ENCODE data around the gene ADAMTS14.

ADAMTS14 gene

DNA sequence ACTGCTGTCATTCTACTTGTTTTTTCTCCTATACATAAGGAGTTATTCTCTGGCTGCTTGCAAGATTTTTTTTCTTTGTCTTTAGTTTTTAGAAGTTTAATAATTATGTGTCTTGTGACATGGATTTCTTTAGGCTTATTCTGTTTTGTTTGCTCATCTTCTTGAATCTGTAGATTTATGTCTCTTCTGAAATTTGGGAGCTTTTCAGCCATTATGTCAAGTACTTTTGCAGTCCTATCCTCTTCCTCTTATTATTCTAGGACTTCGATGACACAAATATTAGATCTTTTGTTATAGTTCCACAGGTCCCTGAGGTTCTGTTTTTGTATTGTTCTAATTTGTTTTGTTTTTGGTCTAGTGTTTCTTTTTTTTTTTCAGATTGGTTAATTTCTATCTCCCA is 129.5 kb downstream of the ADAMTS14 start:
- DNase-seq (ENCODE audit: insufficient read length, low spot score), result no peak
- FAIRE-seq, result no peak
- TF ChIP-seq SPI1 (IDR thresholded peaks at IDR 0.05; ENCODE audit: low read depth, low read length) (no peak), POLR2A (IDR thresholded peaks at IDR 0.05; ENCODE audit: low read depth, low read length) (no peak), TAF1 (IDR thresholded peaks at IDR 0.05; ENCODE audit: low read depth, low read length) (no peak), POU2F2 (IDR thresholded peaks at IDR 0.05; ENCODE audit: low read depth, low read length) (no peak), PAX5 (IDR thresholded peaks at IDR 0.05; ENCODE audit: insufficient read depth, low read length, severe bottlenecking) (no peak)

DNA sequence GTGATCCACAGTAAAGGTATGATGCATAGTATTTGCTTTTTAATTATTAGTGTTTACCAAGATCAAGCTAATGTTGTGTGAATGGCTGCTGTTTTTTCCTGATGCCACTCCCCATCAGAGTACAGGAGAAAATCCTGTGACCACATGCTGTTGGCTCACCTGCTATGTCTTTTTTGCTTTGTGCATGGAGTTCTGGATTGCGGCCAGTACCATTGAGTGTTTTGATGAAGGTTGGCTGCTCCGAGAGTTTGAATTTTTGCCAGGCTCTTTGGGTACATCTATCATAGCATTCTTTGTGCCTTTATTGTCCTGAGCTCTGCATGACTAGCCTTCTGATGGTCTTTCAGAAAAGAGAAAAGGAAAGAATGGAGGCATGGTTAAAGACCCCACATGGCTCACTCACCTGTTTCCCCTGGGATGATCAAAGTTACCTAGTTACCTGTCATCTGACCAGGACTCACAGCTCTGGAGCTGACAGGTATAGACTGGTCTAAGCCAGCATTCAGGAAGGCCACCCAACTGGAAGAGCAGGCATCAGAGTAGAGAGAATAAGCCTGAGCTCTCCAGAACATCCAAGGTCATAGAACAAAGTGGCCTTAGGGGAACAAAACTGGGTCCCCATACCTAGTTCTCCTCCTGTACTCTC is 131.6 kb downstream of the ADAMTS14 start:
- TF ChIP-seq POU2F2 (IDR thresholded peaks at IDR 0.05; ENCODE audit: low read depth, low read length) (no peak), TAF1 (IDR thresholded peaks at IDR 0.05; ENCODE audit: low read depth, low read length) (no peak), POLR2A (IDR thresholded peaks at IDR 0.05; ENCODE audit: low read depth, low read length) (no peak), PAX5 (IDR thresholded peaks at IDR 0.05; ENCODE audit: insufficient read depth, low read length, severe bottlenecking) (no peak), POLR2AphosphoS5 (IDR thresholded peaks at IDR 0.05; ENCODE audit: low read depth, low read length) (no peak), SPI1 (IDR thresholded peaks at IDR 0.05; ENCODE audit: low read depth, low read length) (no peak)
- FAIRE-seq (no peak), DNase-seq (ENCODE audit: insufficient read length, low spot score) (no peak)

DNA sequence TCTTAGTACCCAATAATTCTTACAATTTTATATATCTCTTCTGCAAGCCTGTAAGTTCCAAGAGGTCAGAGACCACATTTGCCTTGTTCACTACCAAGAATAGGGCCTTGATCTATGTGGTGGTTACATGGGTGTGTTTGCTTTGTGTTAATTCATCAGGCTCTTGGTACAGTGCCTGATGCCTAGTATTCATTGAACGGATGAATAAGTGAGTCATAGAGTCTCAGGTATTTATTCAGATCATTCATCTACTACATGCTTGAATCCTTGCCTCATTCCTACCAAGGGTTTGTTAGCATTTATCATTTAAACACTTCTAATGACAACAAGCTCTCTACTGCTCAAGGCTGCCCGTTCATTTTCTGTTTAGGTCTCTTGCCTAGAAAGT is 132.1 kb downstream of the ADAMTS14 start:
- DNase-seq (ENCODE audit: insufficient read length, low spot score), result no peak
- TF ChIP-seq POU2F2 (IDR thresholded peaks at IDR 0.05; ENCODE audit: low read depth, low read length) (no peak), SPI1 (IDR thresholded peaks at IDR 0.05; ENCODE audit: low read depth, low read length) (no peak), POLR2A (IDR thresholded peaks at IDR 0.05; ENCODE audit: low read depth, low read length) (no peak)
- no peak for FAIRE-seq

DNA sequence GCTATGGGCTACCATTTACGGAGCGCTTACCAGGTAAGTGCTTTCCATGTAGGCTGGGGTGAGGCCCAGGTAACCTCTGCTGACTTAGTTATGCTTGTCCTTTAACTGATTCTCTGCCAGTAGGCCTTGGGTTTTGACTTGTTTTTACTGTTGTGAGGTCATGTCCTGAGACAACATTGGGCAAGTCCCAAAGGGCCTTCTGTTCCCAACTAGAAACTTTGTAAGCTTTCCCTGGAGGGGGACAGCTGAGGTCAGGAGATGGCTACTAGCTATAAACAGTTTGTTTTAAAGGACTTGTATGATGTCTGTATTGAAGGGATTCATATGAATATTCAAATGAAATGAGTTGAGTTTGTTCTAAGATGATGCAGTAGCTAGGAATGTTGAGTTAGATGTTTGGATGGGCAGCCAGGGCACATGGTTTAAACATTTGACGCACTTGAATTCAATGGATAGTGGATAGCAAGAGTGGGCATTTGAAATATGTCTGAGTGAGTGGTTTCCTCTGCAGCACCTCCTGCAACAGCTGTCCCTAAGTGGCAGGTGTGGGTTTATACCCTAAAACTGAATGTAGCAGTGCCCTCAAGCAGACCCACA is 133.4 kb downstream of the ADAMTS14 start:
- TF ChIP-seq POLR2A (IDR thresholded peaks at IDR 0.05; ENCODE audit: low read depth, low read length) (no peak), SPI1 (IDR thresholded peaks at IDR 0.05; ENCODE audit: low read depth, low read length) (no peak), TAF1 (IDR thresholded peaks at IDR 0.05; ENCODE audit: low read depth, low read length) (no peak), PAX5 (IDR thresholded peaks at IDR 0.05; ENCODE audit: insufficient read depth, low read length, severe bottlenecking) (no peak), POLR2AphosphoS5 (IDR thresholded peaks at IDR 0.05; ENCODE audit: low read depth, low read length) (no peak), POU2F2 (IDR thresholded peaks at IDR 0.05; ENCODE audit: low read depth, low read length) (no peak)
- no peak for DNase-seq (ENCODE audit: insufficient read length, low spot score)
- no peak for FAIRE-seq

DNA sequence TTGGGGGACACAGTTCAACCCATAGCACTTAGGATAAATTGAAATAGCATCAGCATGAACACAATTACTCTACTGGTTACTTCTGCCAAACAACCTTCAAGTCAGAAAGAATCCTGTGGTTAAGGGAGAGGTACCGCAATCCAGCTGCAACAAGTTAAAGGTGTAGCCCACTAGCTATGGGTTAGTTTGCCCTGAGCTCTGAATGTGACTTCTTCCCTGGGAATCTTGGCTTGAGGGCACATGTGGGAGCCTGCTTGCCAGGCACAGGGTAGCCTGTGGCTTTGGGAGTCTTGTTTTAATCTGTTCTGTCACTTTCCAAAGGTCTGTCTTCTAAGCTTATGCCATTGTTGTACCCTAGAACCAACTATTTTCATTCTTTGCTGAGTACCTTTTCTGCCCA is 134.5 kb downstream of the ADAMTS14 start:
- no peak for DNase-seq (ENCODE audit: insufficient read length, low spot score)
- TF ChIP-seq TAF1 (IDR thresholded peaks at IDR 0.05; ENCODE audit: low read depth, low read length), result no peak
- no peak for TF ChIP-seq SPI1 (IDR thresholded peaks at IDR 0.05; ENCODE audit: low read depth, low read length)
- no peak for TF ChIP-seq POU2F2 (IDR thresholded peaks at IDR 0.05; ENCODE audit: low read depth, low read length)
- no peak for TF ChIP-seq PAX5 (IDR thresholded peaks at IDR 0.05; ENCODE audit: insufficient read depth, low read length, severe bottlenecking)
- no peak for TF ChIP-seq POLR2AphosphoS5 (IDR thresholded peaks at IDR 0.05; ENCODE audit: low read depth, low read length)
- no peak for TF ChIP-seq POLR2A (IDR thresholded peaks at IDR 0.05; ENCODE audit: low read depth, low read length)
- FAIRE-seq, result no peak

DNA sequence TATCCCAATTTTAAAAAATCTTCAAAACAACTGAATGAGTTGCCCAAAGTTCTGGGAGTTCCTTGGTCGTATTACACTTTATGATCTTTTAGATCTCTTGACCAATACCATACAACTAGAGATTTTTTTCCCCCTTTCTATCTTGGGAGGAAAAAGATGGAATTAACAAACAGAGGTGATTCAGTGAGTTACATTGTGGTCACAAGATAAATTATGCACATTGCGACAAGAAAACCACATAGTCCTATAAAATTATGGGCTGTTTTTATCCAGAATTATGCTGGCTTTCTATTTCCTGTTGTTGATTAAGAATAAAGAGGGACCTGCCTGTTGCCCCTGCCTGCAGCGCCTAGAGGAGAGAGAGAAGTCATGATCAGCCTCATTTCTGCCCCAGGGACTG is 135.2 kb downstream of the ADAMTS14 start:
- TF ChIP-seq SPI1 (IDR thresholded peaks at IDR 0.05; ENCODE audit: low read depth, low read length) (no peak), PAX5 (IDR thresholded peaks at IDR 0.05; ENCODE audit: insufficient read depth, low read length, severe bottlenecking) (no peak), POLR2AphosphoS5 (IDR thresholded peaks at IDR 0.05; ENCODE audit: low read depth, low read length) (no peak), POLR2A (IDR thresholded peaks at IDR 0.05; ENCODE audit: low read depth, low read length) (no peak), TAF1 (IDR thresholded peaks at IDR 0.05; ENCODE audit: low read depth, low read length) (no peak), POU2F2 (IDR thresholded peaks at IDR 0.05; ENCODE audit: low read depth, low read length) (no peak)
- FAIRE-seq, result no peak

DNA sequence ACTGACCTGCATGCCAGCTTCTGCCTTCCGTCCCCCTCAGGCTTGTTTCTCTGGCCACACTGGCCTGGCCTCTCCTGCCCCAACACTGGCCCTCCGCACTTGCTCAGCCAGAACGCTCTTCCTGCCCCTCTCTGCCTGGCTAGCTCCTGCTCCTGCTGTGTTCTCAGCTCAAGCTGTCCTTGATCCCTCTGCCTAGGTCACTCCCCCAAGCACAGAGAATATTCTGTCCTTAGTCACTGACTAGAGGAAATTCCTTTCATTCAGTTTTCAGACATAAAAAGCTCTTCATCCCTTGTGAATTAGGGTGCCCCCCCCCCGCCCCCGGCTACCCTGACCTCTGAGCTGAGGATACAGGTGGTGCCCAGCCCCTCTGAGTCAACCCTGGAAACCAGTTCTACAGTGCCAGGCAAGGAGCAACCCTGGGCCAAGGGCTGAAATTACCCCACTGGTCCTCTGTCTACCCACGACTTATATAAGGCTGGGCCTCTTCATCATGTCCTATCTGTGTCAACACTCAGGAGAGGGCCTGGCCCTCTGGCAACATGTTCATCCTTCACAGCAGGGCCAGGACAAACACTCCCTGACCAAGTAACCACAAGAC is 136.8 kb downstream of the ADAMTS14 start:
- no peak for DNase-seq (ENCODE audit: insufficient read length, low spot score)
- no peak for TF ChIP-seq PAX5 (IDR thresholded peaks at IDR 0.05; ENCODE audit: insufficient read depth, low read length, severe bottlenecking)
- TF ChIP-seq TAF1 (IDR thresholded peaks at IDR 0.05; ENCODE audit: low read depth, low read length), result no peak
- TF ChIP-seq POLR2AphosphoS5 (IDR thresholded peaks at IDR 0.05; ENCODE audit: low read depth, low read length), result no peak
- no peak for TF ChIP-seq POU2F2 (IDR thresholded peaks at IDR 0.05; ENCODE audit: low read depth, low read length)
- no peak for TF ChIP-seq POLR2A (IDR thresholded peaks at IDR 0.05; ENCODE audit: low read depth, low read length)
- TF ChIP-seq SPI1 (IDR thresholded peaks at IDR 0.05; ENCODE audit: low read depth, low read length), result no peak
- no peak for FAIRE-seq

More for the DNA sequence above, 135.2 kb downstream of the ADAMTS14 start:
- DNase-seq (ENCODE audit: insufficient read length, low spot score), result no peak

DNA sequence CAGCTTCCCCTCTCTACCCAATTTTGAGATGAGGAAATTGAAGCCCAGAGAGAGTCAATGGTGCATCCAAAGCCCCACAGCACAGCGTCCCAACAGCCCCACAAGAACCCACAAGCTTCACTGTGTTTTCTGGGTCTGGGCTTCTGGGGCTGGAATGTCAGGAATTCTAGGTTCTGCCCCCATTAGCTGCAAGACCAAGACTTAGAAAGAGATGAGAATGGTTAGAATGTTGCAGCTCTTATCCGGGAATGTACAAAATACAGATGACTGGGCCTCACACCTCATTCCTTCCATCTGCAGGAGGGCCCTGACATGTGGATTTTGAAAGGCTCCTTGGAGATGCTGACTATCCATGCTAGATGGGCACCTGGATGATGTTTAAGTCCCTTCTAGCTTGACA is 137.4 kb downstream of the ADAMTS14 start:
- FAIRE-seq (no peak), DNase-seq (ENCODE audit: insufficient read length, low spot score) (no peak)
- TF ChIP-seq SPI1 (IDR thresholded peaks at IDR 0.05; ENCODE audit: low read depth, low read length) (no peak), POU2F2 (IDR thresholded peaks at IDR 0.05; ENCODE audit: low read depth, low read length) (no peak), POLR2AphosphoS5 (IDR thresholded peaks at IDR 0.05; ENCODE audit: low read depth, low read length) (no peak), PAX5 (IDR thresholded peaks at IDR 0.05; ENCODE audit: insufficient read depth, low read length, severe bottlenecking) (no peak)

DNA sequence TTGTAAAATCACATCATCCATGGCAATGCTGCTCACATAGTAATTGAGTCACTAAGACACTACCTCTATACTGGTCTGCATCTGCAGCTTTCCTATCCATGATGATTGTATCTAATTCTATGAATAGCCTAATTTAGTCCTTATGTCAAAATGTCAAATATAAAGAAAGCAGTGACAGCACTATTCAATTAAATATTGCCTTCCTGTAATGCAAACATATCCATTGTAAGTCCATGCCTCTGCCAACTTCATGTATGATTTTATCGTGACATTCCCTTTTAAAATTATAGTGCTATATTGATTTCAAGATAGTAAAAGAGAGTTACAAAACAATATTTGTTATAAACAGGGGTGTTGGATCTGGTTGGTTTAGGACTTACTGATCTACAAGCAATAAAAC is 138.7 kb downstream of the ADAMTS14 start:
- DNase-seq (ENCODE audit: insufficient read length, low spot score) (no peak), FAIRE-seq (no peak)
- TF ChIP-seq POLR2A (IDR thresholded peaks at IDR 0.05; ENCODE audit: low read depth, low read length), result no peak
- TF ChIP-seq PAX5 (IDR thresholded peaks at IDR 0.05; ENCODE audit: insufficient read depth, low read length, severe bottlenecking), result no peak
- TF ChIP-seq POLR2AphosphoS5 (IDR thresholded peaks at IDR 0.05; ENCODE audit: low read depth, low read length), result no peak
- TF ChIP-seq POU2F2 (IDR thresholded peaks at IDR 0.05; ENCODE audit: low read depth, low read length), result no peak
- no peak for TF ChIP-seq TAF1 (IDR thresholded peaks at IDR 0.05; ENCODE audit: low read depth, low read length)
- TF ChIP-seq SPI1 (IDR thresholded peaks at IDR 0.05; ENCODE audit: low read depth, low read length), result no peak

Data from GM12891 (cell line).